Measurements from ENCODE around the gene SLC25A38. TPM values are rescaled to one million over a fixed set of nuclear protein-coding genes. Genes with fewer than 3 reads are reported as not detected.

The SLC25A38 gene
- total and polyA plus RNA-seq, 9 of the 15 experiments (the other 6 are each of a cell fraction or from before 2014, with no cell fraction given), result 13.5 to 51.1 (median 30.6) TPM

- peak overlapping the region; percentile 70 to 94 for H3K9ac ChIP-seq (ENCODE audit: insufficient read depth in 1 of 2, low read depth in 2 of 2, low read length in 2 of 2)
- no peaks in the 10 kb centered on the region for H3K9me1 ChIP-seq (ENCODE audit: control insufficient read depth, insufficient read depth, low read length)
- in situ Hi-C loops (cut with MboI), result loop anchor here (10.0 to 25.0 kb wide), 2 partner anchors 896 to 1054 kb away; partner anchors contain the start of genes EIF1B and RPL14
- 33% methylated on average over 20 of the region's 21 CpGs for WGBS (ENCODE audit: insufficient coverage, low coverage, missing lambda C conversion rate)
- peak overlapping the region; percentile 61 for H3K4me3 ChIP-seq
- CTCF ChIA-PET (ENCODE audit: low intra/inter-chr PET ratio), result no interaction called here
- BruUV-seq (replicated peaks), result no TSS peak
- H4K20me1 ChIP-seq (replicated peaks; ENCODE audit: control insufficient read depth, insufficient read depth, low read length), result peaks cover 36% of the 10 kb centered on the region
- no peak for FAIRE-seq
- no peak overlapping the region for H2AFZ ChIP-seq (ENCODE audit: low read depth, low read length)
- H3K9me3 ChIP-seq (replicated peaks; ENCODE audit: control insufficient read depth, insufficient read depth, low read depth, low read length), result no peaks in the 10 kb centered on the region
- intact Hi-C loops (cut with micrococcal nuclease), result loop anchor here (5.0 to 10.0 kb wide), 3 partner anchors 34 to 896 kb away; partner anchors contain the start of gene EIF1B
- H3K79me2 ChIP-seq (ENCODE audit: control insufficient read depth, insufficient read depth, low read length), result peaks cover 63% of the 10 kb centered on the region
- no peaks in the 10 kb centered on the region for H3K27me3 ChIP-seq (ENCODE audit: control insufficient read depth in 2 of 2, insufficient read depth in 2 of 2, low read length in 2 of 2)
- peaks cover 18 to 29% of the 10 kb centered on the region in 2 experiments; a peak in 4 of 5 replicates for H3K4me1 ChIP-seq (replicated peaks in 1 of 2; ENCODE audit: control insufficient read depth in 2 of 2, insufficient read depth in 2 of 2, low read length in 2 of 2)
- ATAC-seq, result no peak
- POLR2A ChIA-PET, result interaction anchor here (0.6 to 6.1 kb wide), 10 partner anchors 7 to 408 kb away, joined by 3 to 45 read pairs (median 3); no protein-coding TSS in a partner anchor
- H3K27ac ChIP-seq (ENCODE audit: extremely low read depth, low read depth, low read length), result peak overlapping the region; percentile 91
- H3K36me3 ChIP-seq (ENCODE audit: control insufficient read depth, insufficient read depth, low read length), result peaks cover 68% of the 10 kb centered on the region
- DNase-seq (ENCODE audit: extremely low read depth in 1 of 4, low spot score in 3 of 4), result peak in 1 of 4 experiments; percentile 78
- peak overlapping the region; percentile 96 for H3K4me2 ChIP-seq (ENCODE audit: insufficient read depth, low read length)
- TF ChIP-seq ERF (CRISPR knock-in tag; IDR thresholded peaks at IDR 0.05) (no peak), PATZ1 (CRISPR knock-in tag; IDR thresholded peaks at IDR 0.05; ENCODE audit: borderline replicate concordance) (no peak), EHMT2 (IDR thresholded peaks at IDR 0.05) (no peak), SNAPC5 (CRISPR knock-in tag; IDR thresholded peaks at IDR 0.05) (no peak), ZNF444 (CRISPR knock-in tag; IDR thresholded peaks at IDR 0.05) (no peak), ZNF408 (CRISPR knock-in tag; IDR thresholded peaks at IDR 0.05; ENCODE audit: low read depth) (no peak), KAT2B (IDR thresholded peaks at IDR 0.05; ENCODE audit: low read depth, low read length) (no peak), TSHZ1 (CRISPR knock-in tag; IDR thresholded peaks at IDR 0.05) (no peak), ZNF79 (CRISPR knock-in tag; IDR thresholded peaks at IDR 0.05; ENCODE audit: low read depth) (no peak), MNT (conservative IDR thresholded peaks at IDR 0.05) (no peak), ARNT (IDR thresholded peaks at IDR 0.05) (no peak), ZNF274 (IDR thresholded peaks at IDR 0.05; ENCODE audit: borderline replicate concordance, low read depth, low read length) (no peak)
These were observed 25.6 kb downstream of the SLC25A38 start for GRCh38 chr3:39408493-39409372.

Measured in K562 (cell line).